ENCODE measurements around the gene DALRD3. TPM values are rescaled to one million over a fixed set of nuclear protein-coding genes. Genes with fewer than 3 reads are reported as not detected.

DALRD3 gene
- total and polyA plus RNA-seq, 2 donors, result 27.5 to 35.0 TPM

GRCh38 chr3:49025005-49025792, 6.8 kb upstream of the DALRD3 start:
- peaks cover 34 to 56% of the 10 kb centered on the region in 2 donors for H3K36me3 ChIP-seq (ENCODE audit: control insufficient read depth in 2 of 2, insufficient read depth in 2 of 2, low read length in 1 of 2)
- WGBS, result 95% methylated on average over 13 of the region's 13 CpGs
- no peak overlapping the region for H3K27ac ChIP-seq (ENCODE audit: low read depth in 1 of 2, low read length in 1 of 2)
- H3K9me3 ChIP-seq (ENCODE audit: control insufficient read depth in 2 of 2, insufficient read depth in 1 of 2, low read length in 1 of 2), result peaks cover 0 to 8% of the 10 kb centered on the region in 2 donors
- peaks cover 13 to 36% of the 10 kb centered on the region in 2 donors for H3K4me1 ChIP-seq (ENCODE audit: control insufficient read depth in 2 of 2, insufficient read depth in 2 of 2, low read length in 2 of 2)
- H3K4me3 ChIP-seq (ENCODE audit: low read length in 2 of 2), result no peak overlapping the region
- no peak for DNase-seq (ENCODE audit: low read depth in 6 of 9, low spot score in 9 of 9)
- no peaks in the 10 kb centered on the region for H3K27me3 ChIP-seq (ENCODE audit: control insufficient read depth in 2 of 2, insufficient read depth in 1 of 2, low read length in 1 of 2)

- Histone ChIP-seq H3K27me3 (ENCODE audit: control insufficient read depth in 2 of 2, insufficient read depth in 1 of 2, low read length in 1 of 2) (no peaks in the 10 kb centered on the region), H3K4me3 (ENCODE audit: low read length in 2 of 2) (no peak overlapping the region), H3K36me3 (ENCODE audit: control insufficient read depth in 2 of 2, insufficient read depth in 2 of 2, low read length in 1 of 2) (peaks cover 34 to 51% of the 10 kb centered on the region in 2 donors), H3K4me1 (ENCODE audit: control insufficient read depth in 2 of 2, insufficient read depth in 2 of 2, low read length in 2 of 2) (peaks cover 18 to 41% of the 10 kb centered on the region in 2 donors), H3K27ac (ENCODE audit: low read depth in 1 of 2, low read length in 1 of 2) (no peak overlapping the region), H3K9me3 (ENCODE audit: control insufficient read depth in 2 of 2, insufficient read depth in 1 of 2, low read length in 1 of 2) (peaks cover 0 to 8% of the 10 kb centered on the region in 2 donors)
- 95% methylated on average over 5 of the region's 5 CpGs for WGBS
- DNase-seq (ENCODE audit: low read depth in 6 of 9, low spot score in 9 of 9), result no peak
These were observed 6.1 kb upstream of the DALRD3 start for GRCh38 chr3:49024449-49024848.

GRCh38 chr3:49023775-49024174, 5.4 kb upstream of the DALRD3 start:
- H3K36me3 ChIP-seq (ENCODE audit: control insufficient read depth in 2 of 2, insufficient read depth in 2 of 2, low read length in 1 of 2), result peaks cover 34 to 51% of the 10 kb centered on the region in 2 donors
- no peak for DNase-seq (ENCODE audit: low read depth in 6 of 9, low spot score in 9 of 9)
- whole genome bisulfite sequencing, result 98% methylated on average over 4 of the region's 4 CpGs
- H3K4me3 ChIP-seq (ENCODE audit: low read length in 2 of 2), result no peak overlapping the region
- peaks cover 18 to 43% of the 10 kb centered on the region in 2 donors for H3K4me1 ChIP-seq (ENCODE audit: control insufficient read depth in 2 of 2, insufficient read depth in 2 of 2, low read length in 2 of 2)
- no peak overlapping the region for H3K27ac ChIP-seq (ENCODE audit: low read depth in 1 of 2, low read length in 1 of 2)
- no peaks in the 10 kb centered on the region for H3K27me3 ChIP-seq (ENCODE audit: control insufficient read depth in 2 of 2, insufficient read depth in 1 of 2, low read length in 1 of 2)
- H3K9me3 ChIP-seq (ENCODE audit: control insufficient read depth in 2 of 2, insufficient read depth in 1 of 2, low read length in 1 of 2), result peaks cover 0 to 8% of the 10 kb centered on the region in 2 donors

GRCh38 chr3:49022688-49023171, 4.3 kb upstream of the DALRD3 start:
- Histone ChIP-seq H3K9me3 (ENCODE audit: control insufficient read depth in 2 of 2, insufficient read depth in 1 of 2, low read length in 1 of 2) (peaks cover 0 to 8% of the 10 kb centered on the region in 2 donors), H3K27ac (ENCODE audit: low read depth in 1 of 2, low read length in 1 of 2) (peak overlapping the region in 1 of 2 donors; percentile 100), H3K4me3 (ENCODE audit: low read length in 2 of 2) (peak overlapping the region; percentile 86 to 99), H3K27me3 (ENCODE audit: control insufficient read depth in 2 of 2, insufficient read depth in 1 of 2, low read length in 1 of 2) (peaks cover 0 to 4% of the 10 kb centered on the region in 2 donors), H3K4me1 (ENCODE audit: control insufficient read depth in 2 of 2, insufficient read depth in 2 of 2, low read length in 2 of 2) (peaks cover 11 to 35% of the 10 kb centered on the region in 2 donors), H3K36me3 (ENCODE audit: control insufficient read depth in 2 of 2, insufficient read depth in 2 of 2, low read length in 1 of 2) (peaks cover 34 to 50% of the 10 kb centered on the region in 2 donors)
- peak in 1 of 9 donors; percentile 12 for DNase-seq (ENCODE audit: low read depth in 6 of 9, low spot score in 9 of 9)
- 39% methylated on average over 12 of the region's 12 CpGs for WGBS

GRCh38 chr3:49021813-49022687, 3.7 kb upstream of the DALRD3 start, which contains the start of gene NDUFAF3:
NDUFAF3 (plus strand) TSS chr3:49022121; CDS start chr3:49022145, 24 bp downstream.
- H3K27me3 ChIP-seq (ENCODE audit: control insufficient read depth in 2 of 2, insufficient read depth in 1 of 2, low read length in 1 of 2), result peaks cover 0 to 10% of the 10 kb centered on the region in 2 donors
- peaks cover 34 to 45% of the 10 kb centered on the region in 2 donors for H3K36me3 ChIP-seq (ENCODE audit: control insufficient read depth in 2 of 2, insufficient read depth in 2 of 2, low read length in 1 of 2)
- peaks cover 11 to 39% of the 10 kb centered on the region in 2 donors for H3K4me1 ChIP-seq (ENCODE audit: control insufficient read depth in 2 of 2, insufficient read depth in 2 of 2, low read length in 2 of 2)
- H3K4me3 ChIP-seq (ENCODE audit: low read length in 2 of 2), result peak within 1 kb of the TSS; percentile 86 to 99
- under 1% methylated on average over 83 of the region's 83 CpGs for WGBS
- peaks cover 0 to 8% of the 10 kb centered on the region in 2 donors for H3K9me3 ChIP-seq (ENCODE audit: control insufficient read depth in 2 of 2, insufficient read depth in 1 of 2, low read length in 1 of 2)
- H3K27ac ChIP-seq (ENCODE audit: low read depth in 1 of 2, low read length in 1 of 2), result peak within 1 kb of the TSS; percentile 100
- DNase-seq (ENCODE audit: low read depth in 6 of 9, low spot score in 9 of 9), result peak; percentile 76 to 93 (median 86)

- WGBS, result under 1% methylated on average over 60 of the region's 60 CpGs
- peak overlapping the region; percentile 86 to 99 for H3K4me3 ChIP-seq (ENCODE audit: low read length in 2 of 2)
- H3K9me3 ChIP-seq (ENCODE audit: control insufficient read depth in 2 of 2, insufficient read depth in 1 of 2, low read length in 1 of 2), result peaks cover 0 to 8% of the 10 kb centered on the region in 2 donors
- peaks cover 30 to 43% of the 10 kb centered on the region in 2 donors for H3K36me3 ChIP-seq (ENCODE audit: control insufficient read depth in 2 of 2, insufficient read depth in 2 of 2, low read length in 1 of 2)
- peaks cover 11 to 47% of the 10 kb centered on the region in 2 donors for H3K4me1 ChIP-seq (ENCODE audit: control insufficient read depth in 2 of 2, insufficient read depth in 2 of 2, low read length in 2 of 2)
- H3K27me3 ChIP-seq (ENCODE audit: control insufficient read depth in 2 of 2, insufficient read depth in 1 of 2, low read length in 1 of 2), result peaks cover 0 to 10% of the 10 kb centered on the region in 2 donors
- H3K27ac ChIP-seq (ENCODE audit: low read depth in 1 of 2, low read length in 1 of 2), result peak overlapping the region; percentile 100
- DNase-seq (ENCODE audit: low read depth in 6 of 9, low spot score in 9 of 9), result peak; percentile 96 to 99 (median 99)
These were observed 2.9 kb upstream of the DALRD3 start for GRCh38 chr3:49021213-49021812.

GRCh38 chr3:49020330-49021212, 2.2 kb upstream of the DALRD3 start:
- H3K27ac ChIP-seq (ENCODE audit: low read depth in 1 of 2, low read length in 1 of 2), result peak overlapping the region; percentile 100
- H3K4me1 ChIP-seq (ENCODE audit: control insufficient read depth in 2 of 2, insufficient read depth in 2 of 2, low read length in 2 of 2), result peaks cover 11 to 48% of the 10 kb centered on the region in 2 donors
- peaks cover 0 to 10% of the 10 kb centered on the region in 2 donors for H3K27me3 ChIP-seq (ENCODE audit: control insufficient read depth in 2 of 2, insufficient read depth in 1 of 2, low read length in 1 of 2)
- peak overlapping the region; percentile 86 to 99 for H3K4me3 ChIP-seq (ENCODE audit: low read length in 2 of 2)
- H3K36me3 ChIP-seq (ENCODE audit: control insufficient read depth in 2 of 2, insufficient read depth in 2 of 2, low read length in 1 of 2), result peaks cover 30 to 43% of the 10 kb centered on the region in 2 donors
- peak in 3 of 9 donors; percentile 24 to 55 (median 35) for DNase-seq (ENCODE audit: low read depth in 6 of 9, low spot score in 9 of 9)
- under 1% methylated on average over 51 of the region's 51 CpGs for WGBS
- peaks cover 0 to 8% of the 10 kb centered on the region in 2 donors for H3K9me3 ChIP-seq (ENCODE audit: control insufficient read depth in 2 of 2, insufficient read depth in 1 of 2, low read length in 1 of 2)

GRCh38 chr3:49019941-49020329, 1.6 kb upstream of the DALRD3 start:
- H3K36me3 ChIP-seq (ENCODE audit: control insufficient read depth in 2 of 2, insufficient read depth in 2 of 2, low read length in 1 of 2), result peaks cover 30 to 43% of the 10 kb centered on the region in 2 donors
- H3K4me1 ChIP-seq (ENCODE audit: control insufficient read depth in 2 of 2, insufficient read depth in 2 of 2, low read length in 2 of 2), result peaks cover 11 to 46% of the 10 kb centered on the region in 2 donors
- H3K4me3 ChIP-seq (ENCODE audit: low read length in 2 of 2), result peak overlapping the region; percentile 86 to 99
- DNase-seq (ENCODE audit: low read depth in 6 of 9, low spot score in 9 of 9), result no peak
- WGBS, result 52% methylated on average over 12 of the region's 12 CpGs
- H3K9me3 ChIP-seq (ENCODE audit: control insufficient read depth in 2 of 2, insufficient read depth in 1 of 2, low read length in 1 of 2), result peaks cover 0 to 8% of the 10 kb centered on the region in 2 donors
- peaks cover 0 to 10% of the 10 kb centered on the region in 2 donors for H3K27me3 ChIP-seq (ENCODE audit: control insufficient read depth in 2 of 2, insufficient read depth in 1 of 2, low read length in 1 of 2)
- H3K27ac ChIP-seq (ENCODE audit: low read depth in 1 of 2, low read length in 1 of 2), result peak overlapping the region; percentile 25 to 100

Measured in thymus (tissue), 11 donors.